IMR-90 (cell line): ENCODE data around the gene SLC4A9. TPM values are rescaled to one million over a fixed set of nuclear protein-coding genes. Genes with fewer than 3 reads are reported as not detected.

Experiments
- ATAC-seq: fragments of 200-7000 bp; cut with Tn5 transposase; 2 replicates; pipeline ENCODE4 v1.9.1; 2020; ENCODE audit warnings: low read depth, mild to moderate bottlenecking, moderate library complexity
- BruUV-seq: library from RNA; stranded (reverse); fragments of 400-500 nt; replicated peaks from 2 replicates; lab custom pipeline; 2021; lab: Mats Ljungman, UMichigan
- CTCF ChIA-PET: fragments of 300-600 bp; formaldehyde crosslinking; extraction: SDS; loops from one replicate; lab custom pipeline; 2021; ENCODE audit warnings: antibody characterized with exemption; lab: Yijun Ruan, JAX
- POLR2A ChIA-PET: fragments of 300-600 bp; sonication (Branson Sonifier 250); formaldehyde crosslinking; loops from one replicate; lab custom pipeline; 2022; ENCODE audit warnings: antibody characterized with exemption; ENCODE audit not compliant: unreplicated experiment; lab: Charles Lee
- DNase-seq: peaks from one replicate; pipeline ENCODE4 v3.0.0; 2013
- H2AFZ ChIP-seq: replicated peaks from 2 replicates; pipeline ENCODE3; 2013; ENCODE audit warnings: low read length, mild to moderate bottlenecking; ENCODE audit not compliant: poor library complexity
- H2AK5ac ChIP-seq: 2 replicates; pipeline ENCODE4 v1.6.1; 2013; ENCODE audit warnings: low read depth, low read length, inconsistent platforms
- H2AK9ac ChIP-seq: replicated peaks from 2 replicates; pipeline ENCODE3; 2013; ENCODE audit warnings: mild to moderate bottlenecking, low read depth, low read length, moderate library complexity; ENCODE audit not compliant: poor library complexity
- H2BK120ac ChIP-seq: 2 replicates; pipeline ENCODE4 v1.6.1; 2013; ENCODE audit warnings: low read depth, low read length, inconsistent platforms
- H2BK15ac ChIP-seq: 3 replicates; pipeline ENCODE4 v1.6.1; 2013; ENCODE audit warnings: low read depth, low read length, inconsistent platforms
- H2BK20ac ChIP-seq: 2 replicates; pipeline ENCODE4 v1.6.1; 2013; ENCODE audit warnings: low read depth, mild to moderate bottlenecking, inconsistent platforms, low read length, moderate library complexity
- H2BK5ac ChIP-seq: 2 replicates; pipeline ENCODE4 v1.6.1; 2013; ENCODE audit warnings: mild to moderate bottlenecking, low read depth, low read length, inconsistent platforms; ENCODE audit not compliant: poor library complexity, severe bottlenecking
- H3K14ac ChIP-seq: replicated peaks from 2 replicates; pipeline ENCODE4 v1.6.1; 2013; ENCODE audit warnings: low read depth, low read length, inconsistent platforms
- H3K18ac ChIP-seq: 2 replicates; pipeline ENCODE4 v1.6.1; 2013; ENCODE audit warnings: low read depth, low read length, control low read depth
- H3K23ac ChIP-seq: 2 replicates; pipeline ENCODE4 v1.6.1; 2013; ENCODE audit warnings: low read depth, low read length, inconsistent platforms
- H3K27ac ChIP-seq: 2 replicates; pipeline ENCODE4 v1.5.1; 2013; ENCODE audit warnings: mild to moderate bottlenecking, control low read depth, low read length; ENCODE audit not compliant: insufficient read depth
- H3K27me3 ChIP-seq: 2 replicates; pipeline ENCODE4 v1.6.1; 2013; ENCODE audit warnings: low read length; ENCODE audit not compliant: control insufficient read depth, insufficient read depth
- H3K36me3 ChIP-seq: 2 replicates; pipeline ENCODE4 v1.6.1; 2013; ENCODE audit warnings: low read length, mixed read lengths; ENCODE audit not compliant: control insufficient read depth, insufficient read depth
- H3K4ac ChIP-seq: 2 replicates; pipeline ENCODE4 v1.6.1; 2013; ENCODE audit warnings: low read depth, low read length, inconsistent platforms
- H3K4me1 ChIP-seq: 2 replicates; pipeline ENCODE4 v1.6.1; 2013; ENCODE audit warnings: low read length, mixed read lengths; ENCODE audit not compliant: control insufficient read depth, insufficient read depth
- H3K4me2 ChIP-seq: 2 replicates; pipeline ENCODE4 v1.6.1; 2013; ENCODE audit warnings: low read depth, mild to moderate bottlenecking, control low read depth, low read length, moderate library complexity
- H3K4me3 ChIP-seq: 2 replicates; pipeline ENCODE4 v1.5.1; 2013; ENCODE audit warnings: low read depth, mild to moderate bottlenecking, control low read depth, low read length, moderate library complexity; ENCODE audit not compliant: insufficient read depth
- H3K56ac ChIP-seq: 2 replicates; pipeline ENCODE4 v1.6.1; 2013; ENCODE audit warnings: low read length, inconsistent platforms; ENCODE audit not compliant: insufficient read depth; ENCODE audit errors: extremely low read depth
- H3K79me1 ChIP-seq, 2 experiments: 2 replicates each; pipeline ENCODE4 v1.6.1; 2013; ENCODE audit warnings: low read length in 2 of 2, inconsistent platforms in 1 of 2, low read depth in 1 of 2
- H3K9ac ChIP-seq: 2 replicates; pipeline ENCODE4 v1.6.1; 2013; ENCODE audit warnings: low read depth, low read length, control low read depth
- H3K9me1 ChIP-seq: 2 replicates; pipeline ENCODE4 v1.6.1; 2013; ENCODE audit warnings: low read length, inconsistent platforms; ENCODE audit not compliant: insufficient read depth
- H3K9me3 ChIP-seq: 2 replicates; pipeline ENCODE4 v1.6.1; 2013; ENCODE audit warnings: low read length; ENCODE audit not compliant: control insufficient read depth, insufficient read depth
- H4K20me1 ChIP-seq: 2 replicates; pipeline ENCODE4 v1.6.1; 2013; ENCODE audit warnings: low read length, inconsistent platforms; ENCODE audit not compliant: insufficient read depth
- H4K5ac ChIP-seq: 2 replicates; pipeline ENCODE4 v1.6.1; 2013; ENCODE audit warnings: mild to moderate bottlenecking, low read depth, low read length, control low read depth
- H4K8ac ChIP-seq, 2 experiments: 2 replicates each; pipeline ENCODE4 v1.6.1; 2013; ENCODE audit warnings: low read depth in 2 of 2, low read length in 2 of 2, control low read depth in 1 of 2, inconsistent platforms in 1 of 2
- H4K91ac ChIP-seq: 2 replicates; pipeline ENCODE4 v1.6.1; 2013; ENCODE audit warnings: low read depth, low read length, inconsistent platforms; ENCODE audit not compliant: insufficient read depth
- BHLHE40 ChIP-seq: fragments of 150-350 bp; IDR thresholded peaks from 2 replicates; pipeline ENCODE4 v1.6.1; 2016; ENCODE audit warnings: mild to moderate bottlenecking, low read depth, low read length
- FOS ChIP-seq: fragments of 150-350 bp; IDR thresholded peaks from 2 replicates; pipeline ENCODE4 v1.6.1; 2016; ENCODE audit warnings: low read depth, low read length
- MAZ ChIP-seq: IDR thresholded peaks from 2 replicates; pipeline ENCODE4 v1.6.1; 2012; ENCODE audit warnings: low read depth, mild to moderate bottlenecking, low read length, improper control_type of control experiment, moderate library complexity, borderline replicate concordance
- RAD21 ChIP-seq: IDR thresholded peaks from 2 replicates; pipeline ENCODE4 v1.6.1; 2012; ENCODE audit warnings: low read length, improper control_type of control experiment
- SMC3 ChIP-seq: fragments of 150-350 bp; IDR thresholded peaks from 2 replicates; pipeline ENCODE4 v1.6.1; 2016; ENCODE audit warnings: low read depth, mild to moderate bottlenecking, antibody characterized with exemption, low read length, moderate library complexity
- WGBS, 2 experiments: methylation state at CpG; one replicate each; pipeline versions ENCODE4 v1.1.5 to v1.1.7; 2013; ENCODE audit warnings: missing lambda C conversion rate in 2 of 2; ENCODE audit not compliant: insufficient read length in 1 of 2; ENCODE audit errors: extremely low coverage in 2 of 2; 5-methylcytosine and 5-hydroxymethylcytosine counted together
- dilution Hi-C: fragments of 300-500 bp; cut with HindIII; formaldehyde crosslinking; loops from one replicate; pipeline ENCODE4 v1.14.3; 2018; ENCODE audit warnings: low sequenced_read_pairs; ENCODE audit not compliant: unreplicated experiment
- in situ Hi-C: fragments of 300-500 bp; cut with MboI; formaldehyde crosslinking; loops from 3 replicates; pipeline ENCODE4 v1.14.3; 2019; ENCODE audit warnings: low sequenced_read_pairs, inconsistent platforms, mixed read lengths
- intact Hi-C: fragments of 100-400 bp; cut with micrococcal nuclease; formaldehyde crosslinking; loops from 2 replicates; pipeline ENCODE4 v1.10.0; 2022
- polyA plus RNA-seq, 3 experiments: library from polyadenylated mRNA; depleted of rRNA; stranded (reverse); fragments of >200 nt; gene quantifications; 2 replicates each; pipeline ENCODE4 v1.2.3, GENCODE V29; 2012; ENCODE audit warnings: low replicate concordance in 1 of 3
- total RNA-seq: library from RNA; depleted of rRNA; stranded (reverse); fragments of >200 nt; gene quantifications from 2 replicates; pipeline ENCODE4 v1.2.3, GENCODE V29; 2012
- TF ChIP-seq, protein P1 (sequence below): conservative IDR thresholded peaks from 2 replicates; pipeline ENCODE4 v1.5.1; 2012; ENCODE audit warnings: mild to moderate bottlenecking, low read depth, low read length, improper control_type of control experiment

Gene SLC4A9
- total and polyA plus RNA-seq, 2 of the 4 experiments (the other 2 are of a cell fraction): not detected

DNA sequence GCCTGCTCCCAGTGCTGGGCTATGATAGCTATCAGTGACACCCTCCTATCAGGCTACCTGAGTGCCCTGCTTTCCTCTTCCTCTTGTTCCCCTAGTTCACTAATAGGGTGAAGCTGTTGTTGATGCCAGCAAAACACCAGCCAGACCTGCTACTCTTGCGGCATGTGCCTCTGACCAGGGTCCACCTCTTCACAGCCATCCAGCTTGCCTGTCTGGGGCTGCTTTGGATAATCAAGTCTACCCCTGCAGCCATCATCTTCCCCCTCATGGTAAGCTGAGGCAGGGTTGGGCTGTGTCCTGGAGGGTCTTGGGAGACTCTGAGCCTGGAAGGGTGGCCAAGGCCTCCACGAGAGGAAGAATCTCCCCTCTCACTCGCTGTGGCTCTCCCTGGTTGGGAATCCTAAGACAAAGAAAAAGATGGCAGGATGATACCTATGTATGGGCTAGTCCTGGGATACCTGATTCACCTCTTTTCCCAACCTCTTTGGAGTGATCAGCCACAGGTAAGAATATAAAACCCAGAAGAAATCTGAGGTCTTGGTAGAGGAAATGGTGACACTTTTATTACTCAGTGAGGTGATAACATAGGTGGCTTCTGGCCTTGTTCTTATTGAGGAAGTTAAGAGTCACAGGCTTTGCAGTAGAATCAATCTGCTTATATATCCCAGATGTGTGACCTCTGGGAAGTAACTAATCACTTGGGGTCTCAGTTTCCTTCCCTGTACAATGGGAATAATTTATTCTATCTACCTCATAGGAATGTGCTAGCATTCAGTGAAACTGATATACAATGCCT, 11.6 kb downstream of the SLC4A9 start (continued):
- TF ChIP-seq, protein P1, sequence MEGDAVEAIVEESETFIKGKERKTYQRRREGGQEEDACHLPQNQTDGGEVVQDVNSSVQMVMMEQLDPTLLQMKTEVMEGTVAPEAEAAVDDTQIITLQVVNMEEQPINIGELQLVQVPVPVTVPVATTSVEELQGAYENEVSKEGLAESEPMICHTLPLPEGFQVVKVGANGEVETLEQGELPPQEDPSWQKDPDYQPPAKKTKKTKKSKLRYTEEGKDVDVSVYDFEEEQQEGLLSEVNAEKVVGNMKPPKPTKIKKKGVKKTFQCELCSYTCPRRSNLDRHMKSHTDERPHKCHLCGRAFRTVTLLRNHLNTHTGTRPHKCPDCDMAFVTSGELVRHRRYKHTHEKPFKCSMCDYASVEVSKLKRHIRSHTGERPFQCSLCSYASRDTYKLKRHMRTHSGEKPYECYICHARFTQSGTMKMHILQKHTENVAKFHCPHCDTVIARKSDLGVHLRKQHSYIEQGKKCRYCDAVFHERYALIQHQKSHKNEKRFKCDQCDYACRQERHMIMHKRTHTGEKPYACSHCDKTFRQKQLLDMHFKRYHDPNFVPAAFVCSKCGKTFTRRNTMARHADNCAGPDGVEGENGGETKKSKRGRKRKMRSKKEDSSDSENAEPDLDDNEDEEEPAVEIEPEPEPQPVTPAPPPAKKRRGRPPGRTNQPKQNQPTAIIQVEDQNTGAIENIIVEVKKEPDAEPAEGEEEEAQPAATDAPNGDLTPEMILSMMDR: no peak

DNA sequence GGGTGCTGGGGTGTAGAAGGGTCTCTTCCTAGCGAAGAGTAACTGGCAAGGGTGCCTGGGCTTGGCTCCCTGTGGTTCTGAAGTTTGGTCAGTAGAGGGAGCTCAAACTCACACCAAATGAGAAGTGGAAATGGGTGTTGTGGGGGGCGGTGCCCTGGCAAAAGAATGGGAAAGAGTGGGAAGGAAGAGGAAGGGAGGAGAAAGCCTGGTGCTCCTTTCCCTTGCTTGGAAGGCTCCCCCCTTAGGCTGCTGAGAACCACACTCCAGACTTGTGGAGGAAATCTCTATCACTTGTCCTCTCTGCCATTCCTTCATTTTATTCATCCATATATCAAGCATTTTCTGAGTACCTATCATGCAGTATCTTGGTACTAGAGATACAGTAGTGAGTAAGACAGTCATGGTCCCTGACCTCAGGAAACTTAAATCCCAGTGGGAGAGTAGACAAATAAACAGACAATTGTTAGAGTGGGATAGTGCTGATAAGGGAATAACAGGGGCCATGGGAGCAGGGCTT, 13.0 kb downstream of the SLC4A9 start:
- Histone ChIP-seq H2BK20ac (no peak overlapping the region), H2BK5ac (no peak overlapping the region), H2BK15ac (no peak overlapping the region), H2AK9ac (no peak overlapping the region), H4K20me1 (no peaks in the 10 kb centered on the region), H3K18ac (no peak overlapping the region), H3K79me1 (no peaks in the 10 kb centered on the region), H3K4me2 (peak overlapping the region; percentile 23; the same call in 1 of the 2 replicates), H3K14ac (no peak overlapping the region), H2AFZ (peak overlapping the region; percentile 84), H4K5ac (no peak overlapping the region), H3K27ac (no peak overlapping the region), H3K4me3 (no peak overlapping the region), H3K9me1 (no peaks in the 10 kb centered on the region), H3K56ac (no peak overlapping the region), H3K27me3 (peaks cover 2% of the 10 kb centered on the region; the same call in 1 of the 2 replicates), H3K9ac (no peak overlapping the region), H2AK5ac (no peak overlapping the region), H2BK120ac (no peak overlapping the region), H4K8ac (peak overlapping the region; percentile 2 to 60; a peak in 2 of 4 replicates), H3K4ac (no peak overlapping the region), H3K23ac (no peak overlapping the region), H3K4me1 (no peaks in the 10 kb centered on the region), H3K36me3 (no peaks in the 10 kb centered on the region), H4K91ac (no peak overlapping the region), H3K9me3 (no peaks in the 10 kb centered on the region)
- in situ Hi-C loops (loop anchor here (25.0 kb wide), 1 partner anchor 586 kb away; the partner anchor contains the start of gene PSD2), dilution Hi-C loops (no loop called here), intact Hi-C loops (loop anchor here (1.0 to 2.0 kb wide), 2 partner anchors 262 to 347 kb away; no protein-coding TSS in a partner anchor)
- DNase-seq (peak; percentile 69), ATAC-seq (peak; percentile 99)
- ChIA-PET POLR2A (no interaction called here), CTCF (interaction anchor here (0.5 to 2.4 kb wide), 7 partner anchors 9 to 260 kb away, joined by 3 to 13 read pairs (median 5); partner anchors contain the start of genes CD14 and SLC4A9)
- WGBS, 2 experiments: no CpG with 5 or more reads among the region's 2 CpGs
- TF ChIP-seq RAD21 (peak; percentile 72), FOS (no peak), BHLHE40 (no peak), MAZ (peak; percentile 51; the same call in 1 of the 2 replicates), SMC3 (peak; percentile 55)
- TF ChIP-seq, protein P1: peak; percentile 65
- BruUV-seq: no TSS peak
